ENCODE measurements around the gene PITPNB. TPM values are rescaled to one million over a fixed set of nuclear protein-coding genes. Genes with fewer than 3 reads are reported as not detected.

Gene PITPNB
- total and polyA plus RNA-seq, 2 experiments from 2014 or later = 50.9 to 56.0 TPM

DNA sequence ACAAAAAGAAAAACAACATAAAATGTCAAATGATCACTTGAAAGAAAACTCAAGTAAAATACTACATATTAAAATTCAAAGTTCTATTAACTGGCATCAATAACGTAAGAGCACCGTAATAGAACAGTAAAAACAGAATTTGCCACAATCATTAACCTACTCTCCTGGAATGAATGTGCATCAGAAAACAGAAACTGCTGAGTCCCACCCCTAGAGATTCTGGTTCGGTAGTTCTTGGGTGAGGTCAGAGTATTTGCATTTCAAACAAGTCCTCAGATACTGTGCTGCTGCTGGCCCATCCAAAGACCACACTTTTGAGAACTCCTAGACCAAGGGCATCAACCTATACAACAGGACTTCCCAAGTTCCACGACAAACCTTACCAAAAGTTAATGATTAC is 23.5 kb downstream of the PITPNB start:
- H2AFZ ChIP-seq = no peak overlapping the region
- H3K9me3 Mint-ChIP-seq = no peaks in the 10 kb centered on the region
- H4K20me1 ChIP-seq (replicated peaks; ENCODE audit: insufficient read depth) = peaks cover 35% of the 10 kb centered on the region
- peaks cover 44% of the 10 kb centered on the region for H3K36me3 ChIP-seq (ENCODE audit: insufficient read depth)
- H3K36me3 Mint-ChIP-seq (ENCODE audit: low read depth) = peaks cover 65% of the 10 kb centered on the region
- H3K4me2 ChIP-seq = no peak overlapping the region
- no peak overlapping the region for H3K27ac Mint-ChIP-seq
- H3K27me3 Mint-ChIP-seq (ENCODE audit: insufficient read depth, low read depth, poor library complexity) = no peaks in the 10 kb centered on the region
- no peaks in the 10 kb centered on the region for H3K27me3 ChIP-seq (ENCODE audit: insufficient read depth)
- no peaks in the 10 kb centered on the region for H3K4me1 ChIP-seq (ENCODE audit: insufficient read depth)
- ATAC-seq = no peak
- H3K4me1 Mint-ChIP-seq = no peaks in the 10 kb centered on the region
- no peak overlapping the region for H3K4me3 Mint-ChIP-seq
- DNase-seq (ENCODE audit: low spot score) = no peak
- H3K4me3 ChIP-seq = no peak overlapping the region
- H3K79me2 ChIP-seq (replicated peaks; ENCODE audit: insufficient read depth) = peaks cover 8% of the 10 kb centered on the region; the same call in 1 of the 2 replicates
- no peaks in the 10 kb centered on the region for H3F3A ChIP-seq (replicated peaks; ENCODE audit: low read depth)
- H3K9me2 ChIP-seq (ENCODE audit: insufficient read depth) = no peaks in the 10 kb centered on the region
- no peak for TF ChIP-seq EZH2phosphoT487 (IDR thresholded peaks at IDR 0.05; ENCODE audit: unreplicated experiment)
- TF ChIP-seq NANOG (IDR thresholded peaks at IDR 0.05; ENCODE audit: borderline replicate concordance) = no peak
- no peak for TF ChIP-seq ZNF114 (CRISPR knock-in tag; IDR thresholded peaks at IDR 0.05)
- no peak for TF ChIP-seq JUNB (IDR thresholded peaks at IDR 0.05; ENCODE audit: unreplicated experiment)
- TF ChIP-seq, protein P1, sequence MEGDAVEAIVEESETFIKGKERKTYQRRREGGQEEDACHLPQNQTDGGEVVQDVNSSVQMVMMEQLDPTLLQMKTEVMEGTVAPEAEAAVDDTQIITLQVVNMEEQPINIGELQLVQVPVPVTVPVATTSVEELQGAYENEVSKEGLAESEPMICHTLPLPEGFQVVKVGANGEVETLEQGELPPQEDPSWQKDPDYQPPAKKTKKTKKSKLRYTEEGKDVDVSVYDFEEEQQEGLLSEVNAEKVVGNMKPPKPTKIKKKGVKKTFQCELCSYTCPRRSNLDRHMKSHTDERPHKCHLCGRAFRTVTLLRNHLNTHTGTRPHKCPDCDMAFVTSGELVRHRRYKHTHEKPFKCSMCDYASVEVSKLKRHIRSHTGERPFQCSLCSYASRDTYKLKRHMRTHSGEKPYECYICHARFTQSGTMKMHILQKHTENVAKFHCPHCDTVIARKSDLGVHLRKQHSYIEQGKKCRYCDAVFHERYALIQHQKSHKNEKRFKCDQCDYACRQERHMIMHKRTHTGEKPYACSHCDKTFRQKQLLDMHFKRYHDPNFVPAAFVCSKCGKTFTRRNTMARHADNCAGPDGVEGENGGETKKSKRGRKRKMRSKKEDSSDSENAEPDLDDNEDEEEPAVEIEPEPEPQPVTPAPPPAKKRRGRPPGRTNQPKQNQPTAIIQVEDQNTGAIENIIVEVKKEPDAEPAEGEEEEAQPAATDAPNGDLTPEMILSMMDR (conservative IDR thresholded peaks at IDR 0.05; ENCODE audit: low read depth in 2 of 2) = no peak
- TF ChIP-seq CREB1 (CRISPR knock-in tag; IDR thresholded peaks at IDR 0.05; ENCODE audit: low read depth) = no peak
- no peak for TF ChIP-seq ZNF331 (CRISPR knock-in tag; IDR thresholded peaks at IDR 0.05; ENCODE audit: low read depth)
- TF ChIP-seq, protein P2, sequence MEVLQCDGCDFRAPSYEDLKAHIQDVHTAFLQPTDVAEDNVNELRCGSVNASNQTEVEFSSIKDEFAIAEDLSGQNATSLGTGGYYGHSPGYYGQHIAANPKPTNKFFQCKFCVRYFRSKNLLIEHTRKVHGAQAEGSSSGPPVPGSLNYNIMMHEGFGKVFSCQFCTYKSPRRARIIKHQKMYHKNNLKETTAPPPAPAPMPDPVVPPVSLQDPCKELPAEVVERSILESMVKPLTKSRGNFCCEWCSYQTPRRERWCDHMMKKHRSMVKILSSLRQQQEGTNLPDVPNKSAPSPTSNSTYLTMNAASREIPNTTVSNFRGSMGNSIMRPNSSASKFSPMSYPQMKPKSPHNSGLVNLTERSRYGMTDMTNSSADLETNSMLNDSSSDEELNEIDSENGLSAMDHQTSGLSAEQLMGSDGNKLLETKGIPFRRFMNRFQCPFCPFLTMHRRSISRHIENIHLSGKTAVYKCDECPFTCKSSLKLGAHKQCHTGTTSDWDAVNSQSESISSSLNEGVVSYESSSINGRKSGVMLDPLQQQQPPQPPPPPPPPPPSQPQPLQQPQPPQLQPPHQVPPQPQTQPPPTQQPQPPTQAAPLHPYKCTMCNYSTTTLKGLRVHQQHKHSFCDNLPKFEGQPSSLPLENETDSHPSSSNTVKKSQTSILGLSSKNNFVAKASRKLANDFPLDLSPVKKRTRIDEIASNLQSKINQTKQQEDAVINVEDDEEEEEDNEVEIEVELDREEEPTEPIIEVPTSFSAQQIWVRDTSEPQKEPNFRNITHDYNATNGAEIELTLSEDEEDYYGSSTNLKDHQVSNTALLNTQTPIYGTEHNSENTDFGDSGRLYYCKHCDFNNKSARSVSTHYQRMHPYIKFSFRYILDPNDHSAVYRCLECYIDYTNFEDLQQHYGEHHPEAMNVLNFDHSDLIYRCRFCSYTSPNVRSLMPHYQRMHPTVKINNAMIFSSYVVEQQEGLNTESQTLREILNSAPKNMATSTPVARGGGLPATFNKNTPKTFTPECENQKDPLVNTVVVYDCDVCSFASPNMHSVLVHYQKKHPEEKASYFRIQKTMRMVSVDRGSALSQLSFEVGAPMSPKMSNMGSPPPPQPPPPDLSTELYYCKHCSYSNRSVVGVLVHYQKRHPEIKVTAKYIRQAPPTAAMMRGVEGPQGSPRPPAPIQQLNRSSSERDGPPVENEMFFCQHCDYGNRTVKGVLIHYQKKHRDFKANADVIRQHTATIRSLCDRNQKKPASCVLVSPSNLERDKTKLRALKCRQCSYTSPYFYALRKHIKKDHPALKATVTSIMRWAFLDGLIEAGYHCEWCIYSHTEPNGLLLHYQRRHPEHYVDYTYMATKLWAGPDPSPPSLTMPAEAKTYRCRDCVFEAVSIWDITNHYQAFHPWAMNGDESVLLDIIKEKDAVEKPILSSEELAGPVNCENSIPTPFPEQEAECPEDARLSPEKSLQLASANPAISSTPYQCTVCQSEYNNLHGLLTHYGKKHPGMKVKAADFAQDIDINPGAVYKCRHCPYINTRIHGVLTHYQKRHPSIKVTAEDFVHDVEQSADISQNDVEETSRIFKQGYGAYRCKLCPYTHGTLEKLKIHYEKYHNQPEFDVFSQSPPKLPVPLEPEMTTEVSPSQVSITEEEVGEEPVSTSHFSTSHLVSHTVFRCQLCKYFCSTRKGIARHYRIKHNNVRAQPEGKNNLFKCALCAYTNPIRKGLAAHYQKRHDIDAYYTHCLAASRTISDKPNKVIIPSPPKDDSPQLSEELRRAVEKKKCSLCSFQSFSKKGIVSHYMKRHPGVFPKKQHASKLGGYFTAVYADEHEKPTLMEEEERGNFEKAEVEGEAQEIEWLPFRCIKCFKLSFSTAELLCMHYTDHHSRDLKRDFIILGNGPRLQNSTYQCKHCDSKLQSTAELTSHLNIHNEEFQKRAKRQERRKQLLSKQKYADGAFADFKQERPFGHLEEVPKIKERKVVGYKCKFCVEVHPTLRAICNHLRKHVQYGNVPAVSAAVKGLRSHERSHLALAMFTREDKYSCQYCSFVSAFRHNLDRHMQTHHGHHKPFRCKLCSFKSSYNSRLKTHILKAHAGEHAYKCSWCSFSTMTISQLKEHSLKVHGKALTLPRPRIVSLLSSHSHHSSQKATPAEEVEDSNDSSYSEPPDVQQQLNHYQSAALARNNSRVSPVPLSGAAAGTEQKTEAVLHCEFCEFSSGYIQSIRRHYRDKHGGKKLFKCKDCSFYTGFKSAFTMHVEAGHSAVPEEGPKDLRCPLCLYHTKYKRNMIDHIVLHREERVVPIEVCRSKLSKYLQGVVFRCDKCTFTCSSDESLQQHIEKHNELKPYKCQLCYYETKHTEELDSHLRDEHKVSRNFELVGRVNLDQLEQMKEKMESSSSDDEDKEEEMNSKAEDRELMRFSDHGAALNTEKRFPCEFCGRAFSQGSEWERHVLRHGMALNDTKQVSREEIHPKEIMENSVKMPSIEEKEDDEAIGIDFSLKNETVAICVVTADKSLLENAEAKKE (CRISPR knock-in tag; IDR thresholded peaks at IDR 0.05) = no peak
- no peak overlapping the region for H3K27ac ChIP-seq (ENCODE audit: low read depth)
